22Rv1 (cell line): Measurements from ENCODE around the gene ITPK1.

Experiments
- CTCF ChIP-seq: fragments of 450-650 bp; IDR thresholded peaks from 2 replicates; pipeline ENCODE4 v1.5.1; 2017; ENCODE audit warnings: mild to moderate bottlenecking
- ZFX ChIP-seq: fragments of 450-650 bp; IDR thresholded peaks from 2 replicates; pipeline ENCODE4 v1.6.1; 2017; ENCODE audit warnings: antibody characterized with exemption, borderline replicate concordance

- TF ChIP-seq CTCF (no peak), ZFX (no peak)
Observed at GRCh38 chr14:93025055-93025454, 90.7 kb downstream of the ITPK1 start.
